ENCODE data around the gene C11orf68. TPM values are rescaled to one million over a fixed set of nuclear protein-coding genes. Genes with fewer than 3 reads are reported as not detected.

C11orf68 gene
- polyA plus RNA-seq, 3 donors = 21.8 to 31.5 (median 22.8) TPM

- Histone ChIP-seq H3K79me2 (ENCODE audit: insufficient read depth, low read length) (no peaks in the 10 kb centered on the region), H2AFZ (ENCODE audit: insufficient read depth, low read depth, low read length, poor library complexity, severe bottlenecking) (no peak overlapping the region), H3K27ac (ENCODE audit: low read depth in 1 of 2, low read length in 2 of 2) (no peak overlapping the region), H3K27me3 (ENCODE audit: control insufficient read depth in 2 of 2, insufficient read depth in 2 of 2, low read length in 2 of 2) (no peaks in the 10 kb centered on the region), H3K36me3 (replicated peaks in 1 of 2; ENCODE audit: control insufficient read depth in 1 of 2, insufficient read depth in 2 of 2, low read length in 2 of 2) (no peaks in the 10 kb centered on the region), H3K4me1 (ENCODE audit: control insufficient read depth in 1 of 2, insufficient read depth in 2 of 2, low read length in 2 of 2) (peaks cover 27 to 30% of the 10 kb centered on the region in 2 donors), H4K20me1 (ENCODE audit: insufficient read depth, low read length) (no peaks in the 10 kb centered on the region), H3K9ac (ENCODE audit: insufficient read depth, low read length, poor library complexity, severe bottlenecking) (no peak overlapping the region), H3K9me3 (replicated peaks in 1 of 2; ENCODE audit: control insufficient read depth in 1 of 2, insufficient read depth in 1 of 2, low read length in 2 of 2) (no peaks in the 10 kb centered on the region), H3K4me3 (replicated peaks in 1 of 3; ENCODE audit: low read depth in 2 of 3, low read length in 3 of 3) (no peak overlapping the region), H3K4me2 (replicated peaks; ENCODE audit: extremely low read depth, low read length, poor library complexity, severe bottlenecking) (no peak overlapping the region)
- Mint-ChIP-seq H3K4me3 (no peak overlapping the region), H3K27me3 (ENCODE audit: low read depth in 3 of 3) (peaks cover 1 to 11% (median 1%) of the 10 kb centered on the region in 3 donors), H3K4me1 (peaks cover 33% of the 10 kb centered on the region), H3K36me3 (no peaks in the 10 kb centered on the region), H3K27ac (no peak overlapping the region), H3K9me3 (peaks cover 0 to 9% (median 0%) of the 10 kb centered on the region in 7 donors)
- no peak for TF ChIP-seq CTCF (IDR thresholded peaks at IDR 0.05)
- intact Hi-C loops (cut with micrococcal nuclease) = no loop called here
- WGBS (ENCODE audit: insufficient coverage) = 58% methylated on average over 3 of the region's 4 CpGs
- DNase-seq = no peak
Observed at GRCh38 chr11:65937766-65938165, 18.9 kb upstream of the C11orf68 start.

DNA sequence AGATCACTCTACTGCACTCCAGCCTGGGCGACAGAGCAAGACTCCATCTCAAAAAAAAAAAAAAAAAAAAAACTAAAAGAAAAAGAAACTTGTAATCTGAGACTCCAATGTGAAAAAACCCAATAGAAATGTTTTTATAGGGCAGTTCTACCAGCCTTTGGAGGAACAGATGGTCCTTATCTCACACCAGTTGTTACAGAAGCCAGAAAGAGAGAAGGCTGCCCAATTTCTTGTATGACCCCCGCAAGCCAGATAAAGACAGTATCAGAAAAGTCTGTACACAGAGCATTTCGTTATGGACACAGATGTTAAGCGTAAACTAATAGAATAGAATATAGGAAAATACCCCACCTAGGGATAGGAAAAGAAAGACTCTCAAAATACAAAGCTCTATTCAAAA, 15.2 kb upstream of the C11orf68 start:
- no CpG with 5 or more reads among the region's 4 CpGs for WGBS (ENCODE audit: insufficient coverage)
- Histone ChIP-seq H3K4me3 (replicated peaks in 1 of 3; ENCODE audit: low read depth in 2 of 3, low read length in 3 of 3) (no peak overlapping the region), H3K27ac (ENCODE audit: low read depth in 1 of 2, low read length in 2 of 2) (no peak overlapping the region), H3K4me2 (replicated peaks; ENCODE audit: extremely low read depth, low read length, poor library complexity, severe bottlenecking) (no peak overlapping the region), H3K4me1 (ENCODE audit: control insufficient read depth in 1 of 2, insufficient read depth in 2 of 2, low read length in 2 of 2) (peaks cover 0 to under 1% of the 10 kb centered on the region in 2 donors), H3K9me3 (replicated peaks in 1 of 2; ENCODE audit: control insufficient read depth in 1 of 2, insufficient read depth in 1 of 2, low read length in 2 of 2) (no peaks in the 10 kb centered on the region), H4K20me1 (ENCODE audit: insufficient read depth, low read length) (no peaks in the 10 kb centered on the region), H3K36me3 (replicated peaks in 1 of 2; ENCODE audit: control insufficient read depth in 1 of 2, insufficient read depth in 2 of 2, low read length in 2 of 2) (no peaks in the 10 kb centered on the region), H3K9ac (ENCODE audit: insufficient read depth, low read length, poor library complexity, severe bottlenecking) (no peak overlapping the region), H3K79me2 (ENCODE audit: insufficient read depth, low read length) (no peaks in the 10 kb centered on the region), H3K27me3 (ENCODE audit: control insufficient read depth in 2 of 2, insufficient read depth in 2 of 2, low read length in 2 of 2) (no peaks in the 10 kb centered on the region), H2AFZ (ENCODE audit: insufficient read depth, low read depth, low read length, poor library complexity, severe bottlenecking) (no peak overlapping the region)
- intact Hi-C loops (cut with micrococcal nuclease) = no loop called here
- Mint-ChIP-seq H3K4me3 (no peak overlapping the region), H3K4me1 (peaks cover 12% of the 10 kb centered on the region), H3K9me3 (peaks cover 0 to 5% (median 0%) of the 10 kb centered on the region in 7 donors), H3K36me3 (no peaks in the 10 kb centered on the region), H3K27ac (no peak overlapping the region), H3K27me3 (ENCODE audit: low read depth in 3 of 3) (peaks cover 1 to 11% (median 3%) of the 10 kb centered on the region in 3 donors)
- no peak for TF ChIP-seq CTCF (IDR thresholded peaks at IDR 0.05)
- DNase-seq = no peak

All from CD14-positive monocyte (primary cell).